HK-2 (cell line): Measurements from ENCODE around the gene ZNF578.
"Not testable (repeated sequence)": the region's sequence is repeated elsewhere in the genome, so short reads cannot be mapped to it uniquely, and the experiment has no call there.

ENCODE experiments used
- DNase-seq: peaks from one replicate; pipeline ENCODE4 v3.0.0-alpha.2; 2018; ENCODE audit not compliant: unreplicated experiment

ZNF578 gene

DNA sequence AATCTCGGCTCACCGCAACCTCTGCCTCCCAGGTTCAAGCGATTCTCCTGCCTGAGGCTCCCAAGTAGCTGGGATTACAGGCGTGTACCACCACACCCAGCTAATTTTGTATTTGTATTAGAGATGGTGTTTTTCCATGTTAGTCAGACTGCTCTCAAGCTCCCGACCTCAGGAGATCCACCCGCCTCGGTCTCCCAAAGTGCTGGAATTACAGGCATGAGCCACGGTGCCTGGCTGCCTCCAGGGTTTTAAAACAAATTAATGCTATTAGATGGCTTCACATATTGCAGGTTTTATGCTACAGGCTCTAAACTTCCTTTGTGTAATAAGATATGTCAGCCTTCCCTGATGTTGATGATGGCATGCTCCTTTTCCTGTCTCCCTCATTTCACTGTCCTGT, 108.3 kb downstream of the ZNF578 start:
- DNase-seq = not testable (repeated sequence)
